GM12875 (cell line): Measurements from ENCODE around the gene GATAD2B.

ENCODE experiments used
- H3K4me3 ChIP-seq: one replicate; pipeline ENCODE4 v1.5.1; 2011; ENCODE audit warnings: low read depth, low read length, control low read depth
- TF ChIP-seq, protein P1 (sequence below): IDR thresholded peaks from 2 replicates; pipeline ENCODE4 v1.5.1; 2011; ENCODE audit warnings: low read depth, mild to moderate bottlenecking, control low read depth, inconsistent platforms, low read length, moderate library complexity, borderline replicate concordance; ENCODE audit not compliant: insufficient read depth

Gene GATAD2B

DNA sequence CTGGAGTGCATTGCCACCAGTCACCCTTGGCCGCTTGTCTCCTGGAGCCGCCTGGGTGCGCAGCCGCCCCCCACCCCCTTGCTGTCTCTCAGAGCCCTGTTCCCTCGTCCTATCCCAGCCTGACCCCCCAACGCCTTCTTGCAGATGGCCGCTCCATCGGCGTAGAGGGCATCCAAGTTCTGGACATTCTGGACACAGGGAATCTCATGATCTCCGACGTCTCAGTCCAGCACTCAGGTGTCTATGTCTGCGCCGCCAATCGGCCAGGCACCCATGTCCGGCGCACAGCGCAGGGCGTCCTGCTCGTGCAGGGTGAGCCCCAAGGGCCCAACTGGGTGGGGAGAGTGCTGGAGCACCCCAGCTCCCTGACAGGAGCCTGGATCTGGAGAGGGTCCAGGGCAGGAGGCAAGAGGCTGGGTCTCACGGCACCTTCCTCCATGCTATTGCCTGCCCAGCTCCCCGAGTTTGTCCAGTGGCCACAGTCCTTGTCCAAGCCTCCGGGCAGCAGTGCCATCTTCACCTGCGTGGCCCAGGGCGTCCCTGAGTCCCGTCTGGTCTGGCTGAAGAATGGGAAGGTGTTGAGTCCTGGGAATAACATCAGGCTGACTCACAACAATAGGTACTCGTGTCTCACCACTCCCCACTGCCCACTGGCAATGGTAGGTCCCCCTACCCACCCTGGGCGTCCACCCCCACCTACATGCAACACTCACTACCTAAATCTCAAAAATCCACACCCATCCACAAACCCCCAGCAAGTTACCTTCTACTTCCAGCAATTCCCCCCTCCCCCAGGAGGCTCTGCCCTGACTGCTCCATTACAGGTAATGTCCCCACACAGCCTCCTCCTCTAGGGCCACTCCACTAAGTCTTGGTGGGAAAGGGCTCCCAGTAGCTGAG is 123.0 kb downstream of the GATAD2B start:
- TF ChIP-seq, protein P1, sequence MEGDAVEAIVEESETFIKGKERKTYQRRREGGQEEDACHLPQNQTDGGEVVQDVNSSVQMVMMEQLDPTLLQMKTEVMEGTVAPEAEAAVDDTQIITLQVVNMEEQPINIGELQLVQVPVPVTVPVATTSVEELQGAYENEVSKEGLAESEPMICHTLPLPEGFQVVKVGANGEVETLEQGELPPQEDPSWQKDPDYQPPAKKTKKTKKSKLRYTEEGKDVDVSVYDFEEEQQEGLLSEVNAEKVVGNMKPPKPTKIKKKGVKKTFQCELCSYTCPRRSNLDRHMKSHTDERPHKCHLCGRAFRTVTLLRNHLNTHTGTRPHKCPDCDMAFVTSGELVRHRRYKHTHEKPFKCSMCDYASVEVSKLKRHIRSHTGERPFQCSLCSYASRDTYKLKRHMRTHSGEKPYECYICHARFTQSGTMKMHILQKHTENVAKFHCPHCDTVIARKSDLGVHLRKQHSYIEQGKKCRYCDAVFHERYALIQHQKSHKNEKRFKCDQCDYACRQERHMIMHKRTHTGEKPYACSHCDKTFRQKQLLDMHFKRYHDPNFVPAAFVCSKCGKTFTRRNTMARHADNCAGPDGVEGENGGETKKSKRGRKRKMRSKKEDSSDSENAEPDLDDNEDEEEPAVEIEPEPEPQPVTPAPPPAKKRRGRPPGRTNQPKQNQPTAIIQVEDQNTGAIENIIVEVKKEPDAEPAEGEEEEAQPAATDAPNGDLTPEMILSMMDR, result no peak
- no peak overlapping the region for H3K4me3 ChIP-seq

DNA sequence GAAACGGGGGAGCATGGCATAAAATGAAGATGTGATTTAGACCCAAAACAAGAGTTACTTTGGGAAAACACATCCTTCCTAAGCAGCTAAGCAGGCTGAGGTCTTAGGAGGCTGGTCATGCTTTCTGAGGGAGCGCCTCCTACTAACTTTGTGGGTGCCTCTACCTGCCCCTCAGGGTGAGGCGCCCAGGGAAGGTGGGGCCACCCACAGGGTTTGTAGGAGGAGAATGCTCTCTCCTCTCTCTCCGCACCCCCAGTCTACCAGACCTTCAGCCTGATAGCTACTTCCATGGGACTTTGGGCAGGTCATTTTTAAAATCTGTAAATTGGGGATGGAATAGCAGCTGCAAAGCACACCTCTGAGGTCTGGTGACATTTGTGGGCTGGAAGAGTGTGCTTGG is 123.8 kb downstream of the GATAD2B start:
- TF ChIP-seq, protein P1, result no peak
- no peak overlapping the region for H3K4me3 ChIP-seq

- TF ChIP-seq, protein P1, result no peak
- H3K4me3 ChIP-seq, result no peak overlapping the region
These were observed 124.3 kb downstream of the GATAD2B start for GRCh38 chr1:153798468-153798780.

DNA sequence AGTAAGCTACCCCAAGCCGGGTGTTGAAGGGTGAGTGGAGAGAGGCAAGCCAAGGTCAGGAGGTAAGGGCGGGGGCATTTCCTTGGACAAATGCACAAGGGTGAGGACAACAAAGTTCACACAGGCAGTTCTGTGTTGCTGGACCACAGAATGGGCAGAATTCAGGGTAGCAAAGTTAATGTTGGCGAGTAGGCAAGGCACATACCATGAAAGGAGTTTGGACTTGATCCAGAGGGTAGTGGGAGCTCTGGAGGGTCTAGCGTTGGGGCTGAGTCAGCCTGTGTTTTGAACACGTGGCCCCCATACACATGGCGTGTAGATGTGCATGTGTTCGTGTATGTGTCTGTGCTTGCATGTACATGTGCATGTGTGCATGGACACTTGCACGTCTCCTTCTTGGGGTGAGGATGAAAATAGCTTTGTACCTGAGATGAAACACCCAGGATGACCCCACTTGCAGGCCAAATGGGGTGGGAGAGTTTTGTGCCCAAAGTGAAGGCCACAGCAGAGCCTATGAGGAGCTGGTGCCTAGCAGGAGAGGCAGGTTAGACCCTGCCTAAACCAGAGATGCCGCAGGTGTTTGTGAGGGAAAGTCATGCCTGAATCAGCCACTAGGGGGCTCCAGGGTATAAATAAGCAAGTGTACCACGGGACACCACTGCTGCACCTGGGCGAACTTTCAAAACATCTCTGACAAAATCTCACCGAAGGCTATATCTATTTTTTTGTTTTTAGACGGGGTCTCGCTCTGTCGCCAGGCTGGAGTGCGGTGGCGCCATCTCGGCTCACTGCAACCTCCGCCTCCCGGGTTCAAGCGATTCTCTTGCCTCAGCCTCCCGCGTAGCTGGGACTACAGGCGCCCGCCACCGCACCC is 125.7 kb downstream of the GATAD2B start:
- TF ChIP-seq, protein P1, result peak; percentile 82
- H3K4me3 ChIP-seq, result no peak overlapping the region

- no peak overlapping the region for H3K4me3 ChIP-seq
- TF ChIP-seq, protein P1, result no peak
These were observed 126.6 kb downstream of the GATAD2B start for GRCh38 chr1:153795934-153796785.

GRCh38 chr1:153795330-153795837 is 127.4 kb downstream of the GATAD2B start:
- no peak overlapping the region for H3K4me3 ChIP-seq
- TF ChIP-seq, protein P1, result no peak
